T-cell (primary cell): ENCODE results near the gene IFT88. TPM values are rescaled to one million over a fixed set of nuclear protein-coding genes. Genes with fewer than 3 reads are reported as not detected.

Source experiments
- ATAC-seq, 4 experiments: fragments of 200-7000 bp in 3 of 4; fragments of 150-1000 bp in 1 of 4; cut with Tn5 transposase; replicated peaks in 1 of 4; 1 replicate in 3 of 4; 2 replicates in 1 of 4; pipeline ENCODE4 v1.10.0; 2021; ENCODE audit warnings: moderate library complexity in 3 of 4, mild to moderate bottlenecking in 2 of 4, moderate number of reproducible peaks in 1 of 4
- CTCF ChIA-PET, 2 donors: fragments of 300-600 bp; sonication (Branson Sonifier 250); formaldehyde crosslinking; loops; one replicate each; lab custom pipeline; 2022; ENCODE audit warnings: antibody characterized with exemption in 2 of 2; lab: Charles Lee
- POLR2A ChIA-PET, 2 donors: fragments of 300-600 bp; sonication (Branson Sonifier 250); formaldehyde crosslinking; loops; one replicate each; lab custom pipeline; 2022; ENCODE audit warnings: antibody characterized with exemption in 2 of 2; lab: Charles Lee
- DNase-seq, 35 experiments: peaks; one replicate each; pipeline versions ENCODE4 v3.0.0 to v3.0.0-alpha.2; 2013 to 2023
- H3K27ac ChIP-seq: one replicate; pipeline ENCODE4 v1.5.1; 2013; ENCODE audit warnings: low read length
- H3K27me3 ChIP-seq, 2 experiments: replicated peaks in 1 of 2; 1 replicate in 1 of 2; 2 replicates in 1 of 2; pipeline versions ENCODE4 v1.6.1 to v1.7.0; 2013; ENCODE audit warnings: low read length in 1 of 2, mixed read lengths in 1 of 2; ENCODE audit not compliant: control insufficient read depth in 2 of 2, insufficient read depth in 2 of 2; ENCODE audit errors: extremely low read depth in 1 of 2
- H3K36me3 ChIP-seq, 2 donors: 1 replicate in 1 of 2; 2 replicates in 1 of 2; pipeline versions ENCODE4 v1.6.1 to v1.7.0; 2013; ENCODE audit warnings: low read length in 1 of 2; ENCODE audit not compliant: control insufficient read depth in 2 of 2, insufficient read depth in 1 of 2; ENCODE audit errors: extremely low read depth in 1 of 2
- H3K4me1 ChIP-seq, 2 experiments: 1 replicate in 1 of 2; 2 replicates in 1 of 2; pipeline versions ENCODE4 v1.6.1 to v1.7.0; 2013; ENCODE audit warnings: low read length in 2 of 2, mixed read lengths in 1 of 2; ENCODE audit not compliant: insufficient read depth in 2 of 2, control insufficient read depth in 1 of 2; ENCODE audit errors: extremely low read depth in 1 of 2
- H3K4me3 ChIP-seq, 2 donors: 1 replicate in 1 of 2; 2 replicates in 1 of 2; pipeline versions ENCODE4 v1.5.1 to v1.7.0; 2013; ENCODE audit warnings: mild to moderate bottlenecking in 2 of 2, low read length in 1 of 2, moderate library complexity in 1 of 2; ENCODE audit not compliant: control insufficient read depth in 1 of 2; ENCODE audit errors: extremely low read depth in 1 of 2
- H3K9me3 ChIP-seq: 2 replicates; pipeline ENCODE4 v1.7.0; 2013
- H3K27ac Mint-ChIP-seq, 2 donors: one replicate each; pipeline ENCODE4 v1.8.0; 2020 to 2021; ENCODE audit warnings: mild to moderate bottlenecking in 2 of 2, mixed read lengths in 2 of 2
- H3K27me3 Mint-ChIP-seq, 2 donors: one replicate each; pipeline ENCODE4 v1.8.0; 2021 to 2022; ENCODE audit warnings: mixed read lengths in 2 of 2
- H3K36me3 Mint-ChIP-seq: one replicate; pipeline ENCODE4 v1.8.0; 2021; ENCODE audit warnings: mixed read lengths
- H3K4me1 Mint-ChIP-seq, 3 donors: one replicate each; pipeline ENCODE4 v1.8.0; 2020 to 2022; ENCODE audit warnings: mixed read lengths in 3 of 3, mild to moderate bottlenecking in 1 of 3
- H3K4me3 Mint-ChIP-seq, 3 donors: one replicate each; pipeline ENCODE4 v1.8.0; 2020 to 2022; ENCODE audit warnings: mild to moderate bottlenecking in 3 of 3, mixed read lengths in 3 of 3, moderate library complexity in 3 of 3
- H3K9me3 Mint-ChIP-seq, 3 donors: one replicate each; pipeline ENCODE4 v1.8.0; 2020 to 2022; ENCODE audit warnings: mixed read lengths in 3 of 3
- WGBS: methylation state at CpG from one replicate; pipeline ENCODE4 v1.1.5; 2013; ENCODE audit warnings: missing lambda C conversion rate; ENCODE audit not compliant: insufficient coverage; 5-methylcytosine and 5-hydroxymethylcytosine counted together
- total RNA-seq, 35 experiments: library from RNA in 6 of 35; stranded (reverse) in 6 of 35; fragments of 120-200 nt in 1 of 35; gene quantifications; one replicate each; pipeline versions ENCODE4 v1.2.1 to v1.2.4 and lab custom pipeline; 2013 to 2026

Gene IFT88
- total RNA-seq, 5 donors from 2014 or later (not counting 1 experiment from before 2014, with no cell fraction given) = 7.6 to 9.8 (median 8.6) TPM

- ATAC-seq (no peak), DNase-seq (no peak)
- H3K36me3 Mint-ChIP-seq = peaks cover 14% of the 10 kb centered on the region
- Histone ChIP-seq H3K36me3 (no peaks in the 10 kb centered on the region), H3K4me1 (no peaks in the 10 kb centered on the region), H3K9me3 (no peaks in the 10 kb centered on the region), H3K4me3 (no peak overlapping the region), H3K27ac (no peak overlapping the region), H3K27me3 (no peaks in the 10 kb centered on the region)
- H3K27ac Mint-ChIP-seq = no peak overlapping the region
- no peak overlapping the region for H3K4me3 Mint-ChIP-seq
- H3K9me3 Mint-ChIP-seq = peaks cover 0 to 3% (median 3%) of the 10 kb centered on the region in 3 donors
- H3K4me1 Mint-ChIP-seq = no peaks in the 10 kb centered on the region
- H3K27me3 Mint-ChIP-seq = no peaks in the 10 kb centered on the region
- ChIA-PET CTCF (no interaction called here), POLR2A (no interaction called here)
- WGBS = 97% methylated on average over 21 of the region's 22 CpGs
Measured at GRCh38 chr13:20740021-20740420, 173.1 kb downstream of the IFT88 start.

Other genes starting within 250 kb of the IFT88 start
- gene CRYL1, start 41.3 kb upstream of the IFT88 start, total RNA-seq = 10 to 100 TPM; 12.3 to 21.5 (median 17.9) TPM
- under 1 TPM in 3 of 5 donors, not detected in 2; 0.13 to 0.20 (median 0.16) TPM for gene IL17D, start 136.5 kb downstream of the IFT88 start, total RNA-seq
- 1 to 10 TPM; 3.5 to 6.1 (median 4.3) TPM for gene EEF1AKMT1, start 206.8 kb downstream of the IFT88 start, total RNA-seq